Naive thymus-derived CD4-positive, alpha-beta T cell (primary cell): Measurements from ENCODE around the gene PEX1. TPM values are rescaled to one million over a fixed set of nuclear protein-coding genes. Genes with fewer than 3 reads are reported as not detected.

Experiments used
- ATAC-seq: fragments of 150-1000 bp; cut with Tn5 transposase; 2 replicates; pipeline ENCODE4 v1.10.0; 2021; ENCODE audit warnings: mild to moderate bottlenecking, moderate library complexity
- CTCF ChIA-PET: fragments of 350-600 bp; sonication (Branson Sonifier 250); formaldehyde crosslinking; loops from one replicate; lab custom pipeline; 2021; ENCODE audit warnings: antibody characterized with exemption; lab: Charles Lee
- POLR2A ChIA-PET: fragments of 350-600 bp; sonication (Branson Sonifier 250); formaldehyde crosslinking; loops from one replicate; lab custom pipeline; 2021; ENCODE audit warnings: antibody characterized with exemption, inconsistent platforms; lab: Charles Lee
- DNase-seq, 9 donors: peaks; one replicate each; pipeline versions ENCODE4 v3.0.0 to v3.0.0-alpha.2; 2020 to 2022; ENCODE audit warnings: mixed read lengths in 1 of 9
- H3K27ac ChIP-seq: one replicate; pipeline ENCODE4 v1.7.0; 2013; ENCODE audit warnings: mild to moderate bottlenecking, low read depth, low read length, moderate library complexity
- H3K27me3 ChIP-seq, 2 donors: one replicate each; pipeline ENCODE4 v1.7.0; 2013; ENCODE audit warnings: low read length in 2 of 2, mild to moderate bottlenecking in 2 of 2, moderate library complexity in 2 of 2; ENCODE audit not compliant: control insufficient read depth in 2 of 2, insufficient read depth in 2 of 2
- H3K36me3 ChIP-seq, 3 experiments: 1 replicate in 2 of 3; 2 replicates in 1 of 3; pipeline ENCODE4 v1.7.0; 2013; ENCODE audit warnings: low read length in 3 of 3, mild to moderate bottlenecking in 3 of 3, moderate library complexity in 1 of 3; ENCODE audit not compliant: insufficient read depth in 3 of 3, control insufficient read depth in 2 of 3
- H3K4me1 ChIP-seq, 2 donors: one replicate each; pipeline ENCODE4 v1.7.0; 2013; ENCODE audit warnings: low read length in 2 of 2, mild to moderate bottlenecking in 2 of 2, moderate library complexity in 1 of 2; ENCODE audit not compliant: control insufficient read depth in 2 of 2, insufficient read depth in 2 of 2
- H3K4me3 ChIP-seq: 2 replicates; pipeline ENCODE4 v1.7.0; 2013; ENCODE audit warnings: mild to moderate bottlenecking, low read length
- H3K9me3 ChIP-seq, 3 experiments: 1 replicate in 2 of 3; 2 replicates in 1 of 3; pipeline ENCODE4 v1.7.0; 2013; ENCODE audit warnings: low read length in 3 of 3; ENCODE audit not compliant: control insufficient read depth in 2 of 3
- H3K27ac Mint-ChIP-seq, 9 donors: one replicate each; pipeline ENCODE4 v1.8.0; 2020 to 2022; ENCODE audit warnings: mixed read lengths in 9 of 9, mild to moderate bottlenecking in 8 of 9, moderate library complexity in 5 of 9, inconsistent platforms in 2 of 9
- H3K27me3 Mint-ChIP-seq, 5 donors: one replicate each; pipeline ENCODE4 v1.8.0; 2021 to 2022; ENCODE audit warnings: mixed read lengths in 5 of 5, mild to moderate bottlenecking in 1 of 5
- H3K36me3 Mint-ChIP-seq, 5 donors: one replicate each; pipeline ENCODE4 v1.8.0; 2020 to 2022; ENCODE audit warnings: mixed read lengths in 5 of 5, mild to moderate bottlenecking in 3 of 5, inconsistent platforms in 1 of 5
- H3K4me1 Mint-ChIP-seq, 7 donors: one replicate each; pipeline ENCODE4 v1.8.0; 2020 to 2022; ENCODE audit warnings: mixed read lengths in 7 of 7, mild to moderate bottlenecking in 3 of 7, inconsistent platforms in 1 of 7
- H3K4me3 Mint-ChIP-seq, 10 donors: one replicate each; pipeline ENCODE4 v1.8.0; 2020 to 2022; ENCODE audit warnings: mild to moderate bottlenecking in 10 of 10, mixed read lengths in 10 of 10, moderate library complexity in 6 of 10, inconsistent platforms in 2 of 10
- H3K9me3 Mint-ChIP-seq, 11 donors: one replicate each; pipeline ENCODE4 v1.8.0; 2020 to 2022; ENCODE audit warnings: mixed read lengths in 11 of 11, mild to moderate bottlenecking in 4 of 11, inconsistent platforms in 1 of 11, moderate library complexity in 1 of 11
- intact Hi-C, 2 donors: fragments of 100-400 bp; cut with micrococcal nuclease; formaldehyde crosslinking; loops; one replicate each; pipeline ENCODE4 v1.15.1; 2023
- polyA plus RNA-seq, 2 donors: library from polyadenylated mRNA; unstranded; fragments of 300-500 nt; fragmentation: Illumina TruSeq; gene quantifications; one replicate each; pipeline ENCODE4 v1.2.3, GENCODE V29; 2021
- total RNA-seq, 6 experiments: library from RNA in 5 of 6; stranded (reverse) in 5 of 6; gene quantifications; 1 replicate in 5 of 6; 2 replicates in 1 of 6; pipeline ENCODE4 v1.2.3 and lab custom pipeline; 2021 to 2026

The PEX1 gene
- total and polyA plus RNA-seq, 7 experiments from 2014 or later: 9.7 to 43.3 (median 23.1) TPM

GRCh38 chr7:92460109-92460508 lies 68.2 kb downstream of the PEX1 start:
- ATAC-seq (no peak), DNase-seq (no peak)
- Histone ChIP-seq H3K36me3 (peaks cover 0 to 11% (median 5%) of the 10 kb centered on the region in 3 experiments), H3K4me3 (no peak overlapping the region), H3K9me3 (no peaks in the 10 kb centered on the region), H3K4me1 (no peaks in the 10 kb centered on the region), H3K27ac (no peak overlapping the region), H3K27me3 (no peaks in the 10 kb centered on the region)
- Mint-ChIP-seq H3K27ac (peak overlapping the region in 1 of 9 donors; percentile 45), H3K4me3 (no peak overlapping the region), H3K4me1 (peaks cover 0 to 2% (median 0%) of the 10 kb centered on the region in 7 donors), H3K27me3 (no peaks in the 10 kb centered on the region), H3K36me3 (peaks cover 4 to 7% (median 6%) of the 10 kb centered on the region in 5 donors), H3K9me3 (no peaks in the 10 kb centered on the region)
- ChIA-PET POLR2A (interaction anchor here (1.5 kb wide), 1 partner anchor 12 kb away, joined by 6 read pairs; no protein-coding TSS in a partner anchor), CTCF (no interaction called here)
- intact Hi-C loops: loop anchor here (5.0 kb wide), 3 partner anchors 283 to 1378 kb away; partner anchors contain the start of genes LRRD1 (in 1 of the 2) and MTERF1 (in 1 of the 2)

- Histone ChIP-seq H3K36me3 (peaks cover 0 to 22% (median 8%) of the 10 kb centered on the region in 3 experiments), H3K9me3 (no peaks in the 10 kb centered on the region), H3K4me3 (no peak overlapping the region), H3K27ac (no peak overlapping the region), H3K27me3 (no peaks in the 10 kb centered on the region), H3K4me1 (no peaks in the 10 kb centered on the region)
- ATAC-seq (no peak), DNase-seq (no peak)
- intact Hi-C loops: no loop called here
- Mint-ChIP-seq H3K4me1 (peaks cover 0 to 2% (median 0%) of the 10 kb centered on the region in 7 donors), H3K36me3 (peaks cover 4 to 24% (median 13%) of the 10 kb centered on the region in 5 donors), H3K27ac (no peak overlapping the region), H3K4me3 (no peak overlapping the region), H3K9me3 (no peaks in the 10 kb centered on the region), H3K27me3 (no peaks in the 10 kb centered on the region)
- ChIA-PET POLR2A (interaction anchor here (1.7 kb wide), 1 partner anchor 8 kb away, joined by 5 read pairs; no protein-coding TSS in a partner anchor), CTCF (no interaction called here)
Observed at GRCh38 chr7:92456236-92456635, 72.1 kb downstream of the PEX1 start.

GRCh38 chr7:92451645-92452044 lies 76.7 kb downstream of the PEX1 start:
- Histone ChIP-seq H3K9me3 (no peaks in the 10 kb centered on the region), H3K27ac (no peak overlapping the region), H3K4me1 (peaks cover 5 to 13% of the 10 kb centered on the region in 2 donors), H3K4me3 (no peak overlapping the region), H3K36me3 (peaks cover 0 to 25% (median 8%) of the 10 kb centered on the region in 3 experiments), H3K27me3 (no peaks in the 10 kb centered on the region)
- Mint-ChIP-seq H3K27ac (no peak overlapping the region), H3K4me1 (peaks cover 0 to 14% (median 10%) of the 10 kb centered on the region in 7 donors), H3K27me3 (no peaks in the 10 kb centered on the region), H3K36me3 (peaks cover 0 to 25% (median 17%) of the 10 kb centered on the region in 5 donors), H3K4me3 (no peak overlapping the region), H3K9me3 (no peaks in the 10 kb centered on the region)
- ChIA-PET POLR2A (no interaction called here), CTCF (no interaction called here)
- DNase-seq (no peak), ATAC-seq (no peak)
- intact Hi-C loops: no loop called here

- H3K27ac Mint-ChIP-seq: peak overlapping the region; percentile 95 to 99 (median 98)
- peak in 8 of 9 donors; percentile 31 to 79 (median 72) for DNase-seq
- CTCF ChIA-PET: interaction anchor here (0.5 to 3.1 kb wide), 12 partner anchors 10 to 619 kb away, joined by 3 to 41 read pairs (median 4); partner anchors contain the start of genes PEX1 and RBM48
- H3K27me3 Mint-ChIP-seq: no peaks in the 10 kb centered on the region
- H3K4me1 ChIP-seq: peaks cover 9 to 14% of the 10 kb centered on the region in 2 donors
- H3K9me3 Mint-ChIP-seq: no peaks in the 10 kb centered on the region
- peak overlapping the region; percentile 95 for H3K27ac ChIP-seq
- H3K4me3 Mint-ChIP-seq: peak overlapping the region; percentile 81 to 97 (median 93)
- intact Hi-C loops: loop anchor here (1.0 to 5.0 kb wide), 16 partner anchors 13 to 1361 kb away; partner anchors contain the start of genes ANKIB1 (in 2 of the 2), KRIT1 (in 2 of the 2), MTERF1 (in 2 of the 2) and CDK6 (in 1 of the 2)
- POLR2A ChIA-PET: interaction anchor here (0.5 to 3.3 kb wide), 21 partner anchors 9 to 1557 kb away, joined by 3 to 34 read pairs (median 5); partner anchors contain the start of genes AKAP9, ANKIB1, ERVW-1 and KRIT1
- H3K4me1 Mint-ChIP-seq: peaks cover 6 to 38% (median 17%) of the 10 kb centered on the region in 7 donors
- H3K36me3 Mint-ChIP-seq: peaks cover 0 to 14% (median 6%) of the 10 kb centered on the region in 5 donors
- peaks cover 0 to 8% (median 4%) of the 10 kb centered on the region in 3 experiments for H3K36me3 ChIP-seq
- peak overlapping the region; percentile 63 for H3K4me3 ChIP-seq
- H3K27me3 ChIP-seq: no peaks in the 10 kb centered on the region
- peak; percentile 71 for ATAC-seq
- H3K9me3 ChIP-seq: no peaks in the 10 kb centered on the region
Observed at GRCh38 chr7:92448205-92448747, 80.0 kb downstream of the PEX1 start.

GRCh38 chr7:92447345-92448204 lies 80.7 kb downstream of the PEX1 start, which contains the start of gene GATAD1:
Gene GATAD1 (plus strand): TSS chr7:92447482. CDS start chr7:92447730, 248 bp downstream.
- H3K27ac Mint-ChIP-seq: peak within 1 kb of the TSS; percentile 95 to 99 (median 98)
- DNase-seq: peak in 7 of 9 donors; percentile 64 to 87 (median 84)
- no peaks in the 10 kb centered on the region for H3K9me3 Mint-ChIP-seq
- Histone ChIP-seq H3K36me3 (peaks cover 0 to 4% (median 4%) of the 10 kb centered on the region in 3 experiments), H3K27me3 (no peaks in the 10 kb centered on the region), H3K9me3 (no peaks in the 10 kb centered on the region), H3K4me1 (peaks cover 9 to 14% of the 10 kb centered on the region in 2 donors), H3K27ac (peak within 1 kb of the TSS; percentile 95), H3K4me3 (peak within 1 kb of the TSS; percentile 63)
- H3K4me1 Mint-ChIP-seq: peaks cover 6 to 38% (median 17%) of the 10 kb centered on the region in 7 donors
- H3K4me3 Mint-ChIP-seq: peak within 1 kb of the TSS; percentile 81 to 97 (median 93)
- ChIA-PET POLR2A (interaction anchor here (0.7 to 3.3 kb wide), 22 partner anchors 9 to 785 kb away, joined by 3 to 34 read pairs (median 5); partner anchors contain the start of genes AKAP9, ANKIB1, CYP51A1 and ERVW-1), CTCF (interaction anchor here (0.6 to 3.1 kb wide), 15 partner anchors 10 to 618 kb away, joined by 3 to 41 read pairs (median 4); partner anchors contain the start of genes MTERF1, PEX1 and RBM48)
- intact Hi-C loops: loop anchor here (1.0 to 5.0 kb wide), 24 partner anchors 14 to 1993 kb away; partner anchors contain the start of genes AKAP9 (in 2 of the 2), ANKIB1 (in 2 of the 2), CYP51A1 (in 2 of the 2) and KRIT1 (in 2 of the 2)
- peaks cover 0 to 3% (median 0%) of the 10 kb centered on the region in 5 donors for H3K27me3 Mint-ChIP-seq
- ATAC-seq: peak; percentile 89
- peaks cover 0 to 11% (median 6%) of the 10 kb centered on the region in 5 donors for H3K36me3 Mint-ChIP-seq
